AG10803 (cell line): ENCODE results near the gene GNG2.

Experiments used
- DNase-seq: peaks from one replicate; pipeline ENCODE4 v3.0.0; 2010; ENCODE audit warnings: low read depth
- H3K4me3 ChIP-seq: 2 replicates; pipeline ENCODE4 v1.5.1; 2011; ENCODE audit warnings: mild to moderate bottlenecking, low read length, control low read depth
- CTCF ChIP-seq: conservative IDR thresholded peaks from 2 replicates; pipeline ENCODE4 v1.5.1; 2011; ENCODE audit warnings: mild to moderate bottlenecking, low read length, control low read depth, inconsistent platforms

Gene GNG2

GRCh38 chr14:51933191-51933590, 72.8 kb downstream of the GNG2 start:
- no peak for DNase-seq
- TF ChIP-seq CTCF: no peak
- H3K4me3 ChIP-seq: no peak overlapping the region

- DNase-seq: peak; percentile 50
- TF ChIP-seq CTCF: no peak
- no peak overlapping the region for H3K4me3 ChIP-seq
Observed at GRCh38 chr14:51938137-51938536, 77.7 kb downstream of the GNG2 start.

- no peak for DNase-seq
- H3K4me3 ChIP-seq: no peak overlapping the region
- TF ChIP-seq CTCF: no peak
Observed at GRCh38 chr14:51938821-51939220, 78.4 kb downstream of the GNG2 start.

- no peak for TF ChIP-seq CTCF
- DNase-seq: no peak
- no peak overlapping the region for H3K4me3 ChIP-seq
Observed at GRCh38 chr14:51939226-51939625, 78.8 kb downstream of the GNG2 start.

- no peak overlapping the region for H3K4me3 ChIP-seq
- TF ChIP-seq CTCF: no peak
Observed at GRCh38 chr14:51939755-51940301, 79.4 kb downstream of the GNG2 start.

GRCh38 chr14:51942971-51943370, 82.6 kb downstream of the GNG2 start:
- DNase-seq: no peak
- H3K4me3 ChIP-seq: no peak overlapping the region
- TF ChIP-seq CTCF: no peak

More at GRCh38 chr14:51939755-51940301, 79.4 kb downstream of the GNG2 start:
- no peak for DNase-seq

- H3K4me3 ChIP-seq: no peak overlapping the region
- DNase-seq: no peak
- no peak for TF ChIP-seq CTCF
Observed at GRCh38 chr14:51950007-51950406, 89.6 kb downstream of the GNG2 start.
